Thymus (tissue), 14 donors: ENCODE measurements around the gene PROCR. TPM values are rescaled to one million over a fixed set of nuclear protein-coding genes. Genes with fewer than 3 reads are reported as not detected.

Experiments used
- DNase-seq, 9 donors: peaks; one replicate each; pipeline ENCODE4 v3.0.0-alpha.2; 2013; ENCODE audit warnings: low spot score in 9 of 9, low read depth in 6 of 9, missing footprints in 1 of 9
- H3K27ac ChIP-seq, 2 donors: one replicate each; pipeline ENCODE4 v1.5.1; 2013; ENCODE audit warnings: control low read depth in 1 of 2, low read depth in 1 of 2, low read length in 1 of 2, mild to moderate bottlenecking in 1 of 2, moderate library complexity in 1 of 2
- H3K27me3 ChIP-seq, 2 donors: one replicate each; pipeline ENCODE4 v1.5.1; 2013; ENCODE audit warnings: low read length in 1 of 2; ENCODE audit not compliant: control insufficient read depth in 2 of 2, insufficient read depth in 1 of 2
- H3K36me3 ChIP-seq, 2 donors: one replicate each; pipeline ENCODE4 v1.5.1; 2013; ENCODE audit warnings: low read length in 1 of 2, mild to moderate bottlenecking in 1 of 2, moderate library complexity in 1 of 2; ENCODE audit not compliant: control insufficient read depth in 2 of 2, insufficient read depth in 2 of 2
- H3K4me1 ChIP-seq, 2 donors: one replicate each; pipeline ENCODE4 v1.5.1; 2013; ENCODE audit warnings: low read length in 2 of 2; ENCODE audit not compliant: control insufficient read depth in 2 of 2, insufficient read depth in 2 of 2
- H3K4me3 ChIP-seq, 2 donors: one replicate each; pipeline ENCODE4 v1.5.1; 2013; ENCODE audit warnings: low read length in 2 of 2, control low read depth in 1 of 2, mild to moderate bottlenecking in 1 of 2
- H3K9me3 ChIP-seq, 2 donors: one replicate each; pipeline ENCODE4 v1.5.1; 2013; ENCODE audit warnings: low read length in 1 of 2, mild to moderate bottlenecking in 1 of 2; ENCODE audit not compliant: control insufficient read depth in 2 of 2, insufficient read depth in 1 of 2
- WGBS: extraction: QIAGEN DNeasy Blood & Tissue Kit; methylation state at CpG from one replicate; pipeline ENCODE4 v1.1.7; 2013; 5-methylcytosine and 5-hydroxymethylcytosine counted together
- long read RNA-seq, 10 donors: transcript quantifications; one replicate each; lab custom pipeline, GENCODE V29; 2026
- polyA plus RNA-seq: library from polyadenylated mRNA; stranded (reverse); fragments of 200-250 nt; gene quantifications from one replicate; pipeline ENCODE4 v1.2.3, GENCODE V29; 2013
- total RNA-seq: library from RNA; stranded (reverse); fragments of 120-200 nt; gene quantifications from one replicate; pipeline ENCODE4 v1.2.4, GENCODE V29; 2013
- donor health status: healthy.

PROCR gene
- total RNA-seq, result 4.6 TPM
- polyA plus RNA-seq, result 7.8 TPM
- long read RNA-seq, donor 1, result 0 reads
- long read RNA-seq, donor 2, partial matches to known transcripts, result 0 of 4 reads
- long read RNA-seq, donor 2, other reads (novel, unspliced or antisense), result 0 of 4 reads
- long read RNA-seq, donor 3, transcript PROCR-201 (4 exons, 1,348 nt), result major isoform, 6 of 6 reads
- long read RNA-seq, donor 3, partial matches to known transcripts, result 0 of 6 reads
- long read RNA-seq, donor 3, other reads (novel, unspliced or antisense), result 0 of 6 reads
- long read RNA-seq, donor 4, partial matches to known transcripts, result 0 of 1 reads
- long read RNA-seq, donor 4, other reads (novel, unspliced or antisense), result 0 of 1 reads
- long read RNA-seq, donor 5, transcript PROCR-201 (4 exons, 1,348 nt), result major isoform, 13 of 13 reads
- long read RNA-seq, donor 5, partial matches to known transcripts, result 0 of 13 reads
- long read RNA-seq, donor 5, other reads (novel, unspliced or antisense), result 0 of 13 reads
- long read RNA-seq, donor 6, partial matches to known transcripts, result 113 of 185 reads
- long read RNA-seq, donor 6, other reads (novel, unspliced or antisense), result 71 of 185 reads
- long read RNA-seq, donor 7, partial matches to known transcripts, result 0 of 38 reads
- long read RNA-seq, donor 7, other reads (novel, unspliced or antisense), result 34 of 38 reads
- long read RNA-seq, donor 8, partial matches to known transcripts, result 0 of 2 reads
- long read RNA-seq, donor 8, other reads (novel, unspliced or antisense), result 0 of 2 reads
- long read RNA-seq, donor 9, partial matches to known transcripts, result 0 of 3 reads
- long read RNA-seq, donor 9, other reads (novel, unspliced or antisense), result 0 of 3 reads
- long read RNA-seq, donor 10, partial matches to known transcripts, result 0 of 1 reads
- long read RNA-seq, donor 10, other reads (novel, unspliced or antisense), result 0 of 1 reads

DNA sequence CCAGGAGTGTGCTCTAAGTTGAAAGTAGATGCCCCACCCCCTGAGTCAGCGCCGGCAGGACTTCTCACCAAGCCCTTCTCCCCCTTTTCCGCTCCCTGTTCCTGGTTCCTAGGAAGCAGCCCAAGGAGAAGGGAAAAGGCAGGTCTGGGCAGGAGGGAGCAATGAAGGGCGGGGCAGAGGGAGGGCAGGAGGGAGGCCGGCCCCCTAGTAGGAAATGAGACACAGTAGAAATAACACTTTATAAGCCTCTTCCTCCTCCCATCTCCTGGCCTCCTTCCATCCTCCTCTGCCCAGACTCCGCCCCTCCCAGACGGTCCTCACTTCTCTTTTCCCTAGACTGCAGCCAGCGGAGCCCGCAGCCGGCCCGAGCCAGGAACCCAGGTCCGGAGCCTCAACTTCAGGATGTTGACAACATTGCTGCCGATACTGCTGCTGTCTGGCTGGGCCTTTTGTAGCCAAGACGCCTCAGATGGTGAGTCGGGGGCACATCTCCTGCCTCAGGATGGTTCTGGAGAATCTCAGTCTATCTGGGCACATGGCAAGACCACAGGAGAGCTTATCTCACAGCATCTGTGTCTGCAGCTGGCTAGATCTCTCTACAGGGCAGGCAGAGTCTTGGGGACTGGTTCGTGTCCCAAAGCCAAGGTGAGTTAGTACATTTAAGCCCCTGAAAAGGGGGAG, at the start of gene PROCR:
Gene PROCR (plus strand): TSS at position 320 of the 681 bp plus-strand sequence. CDS start 83 bp downstream, at position 403.
- WGBS, result 3% methylated on average over 16 of the region's 16 CpGs
- DNase-seq, result no peak
- peaks cover 0 to 9% of the 10 kb centered on the region in 2 donors for H3K4me1 ChIP-seq
- peaks cover 0 to 7% of the 10 kb centered on the region in 2 donors for H3K27me3 ChIP-seq
- H3K36me3 ChIP-seq, result no peaks in the 10 kb centered on the region
- peaks cover 0 to 3% of the 10 kb centered on the region in 2 donors for H3K9me3 ChIP-seq
- no peak within 1 kb of the TSS for H3K27ac ChIP-seq
- no peak within 1 kb of the TSS for H3K4me3 ChIP-seq

GRCh38 chr20:35122756-35123405, 49.0 kb upstream of the PROCR start:
- Histone ChIP-seq H3K9me3 (no peaks in the 10 kb centered on the region), H3K4me1 (no peaks in the 10 kb centered on the region), H3K27ac (no peak overlapping the region), H3K27me3 (no peaks in the 10 kb centered on the region), H3K36me3 (peaks cover 47 to 65% of the 10 kb centered on the region in 2 donors), H3K4me3 (no peak overlapping the region)
- DNase-seq, result no peak
- WGBS, result 85% methylated on average over 5 of the region's 5 CpGs

DNA sequence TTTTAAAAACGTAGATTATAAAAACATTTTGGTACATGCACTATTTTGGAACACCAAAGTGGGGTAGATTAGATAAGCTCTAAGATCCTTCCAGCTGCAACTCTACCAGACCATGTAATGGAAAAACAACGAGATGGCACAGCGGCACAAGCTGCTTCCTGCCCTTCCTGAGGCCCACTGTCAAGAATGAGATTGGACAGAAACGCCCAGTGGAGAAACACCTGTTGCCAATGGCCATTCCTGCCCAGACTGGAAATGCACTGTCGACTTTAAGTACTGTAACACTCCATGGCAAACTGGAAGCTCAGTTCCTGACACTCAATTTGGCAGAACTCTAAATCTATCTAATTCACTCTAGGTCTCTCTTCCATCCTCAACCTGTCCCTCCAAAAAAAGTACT, 46.1 kb upstream of the PROCR start:
- no peak overlapping the region for H3K27ac ChIP-seq
- 97% methylated on average over 5 of the region's 5 CpGs for WGBS

DNA sequence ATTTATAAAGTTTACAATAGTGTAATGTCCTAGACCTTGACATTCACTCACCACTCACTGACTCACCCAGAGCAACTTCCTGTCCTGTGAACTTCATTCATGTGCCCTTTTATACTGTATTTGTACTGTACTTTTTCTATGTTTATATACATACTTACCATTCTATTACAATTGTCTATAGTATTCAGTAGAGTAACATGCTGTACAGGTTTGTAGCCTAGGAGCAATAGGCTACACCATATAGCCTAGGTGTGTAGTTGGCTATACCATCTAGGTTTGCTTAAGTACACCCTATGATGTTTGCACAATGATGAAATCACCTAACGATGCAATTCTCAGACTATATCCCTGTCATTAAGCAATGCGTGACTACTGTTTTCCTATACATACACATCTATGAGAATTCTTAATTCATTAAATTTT, 42.2 kb upstream of the PROCR start:
- no peaks in the 10 kb centered on the region for H3K4me1 ChIP-seq
- H3K4me3 ChIP-seq, result no peak overlapping the region
- H3K9me3 ChIP-seq, result no peaks in the 10 kb centered on the region
- no peaks in the 10 kb centered on the region for H3K27me3 ChIP-seq
- 99% methylated on average over 2 of the region's 2 CpGs for whole genome bisulfite sequencing
- H3K27ac ChIP-seq, result no peak overlapping the region
- peaks cover 42 to 43% of the 10 kb centered on the region in 2 donors for H3K36me3 ChIP-seq
- DNase-seq, result no peak

More for the DNA sequence above, 46.1 kb upstream of the PROCR start:
- Histone ChIP-seq H3K27me3 (no peaks in the 10 kb centered on the region), H3K4me1 (no peaks in the 10 kb centered on the region), H3K36me3 (peaks cover 35 to 54% of the 10 kb centered on the region in 2 donors), H3K9me3 (no peaks in the 10 kb centered on the region), H3K4me3 (no peak overlapping the region)
- no peak for DNase-seq

DNA sequence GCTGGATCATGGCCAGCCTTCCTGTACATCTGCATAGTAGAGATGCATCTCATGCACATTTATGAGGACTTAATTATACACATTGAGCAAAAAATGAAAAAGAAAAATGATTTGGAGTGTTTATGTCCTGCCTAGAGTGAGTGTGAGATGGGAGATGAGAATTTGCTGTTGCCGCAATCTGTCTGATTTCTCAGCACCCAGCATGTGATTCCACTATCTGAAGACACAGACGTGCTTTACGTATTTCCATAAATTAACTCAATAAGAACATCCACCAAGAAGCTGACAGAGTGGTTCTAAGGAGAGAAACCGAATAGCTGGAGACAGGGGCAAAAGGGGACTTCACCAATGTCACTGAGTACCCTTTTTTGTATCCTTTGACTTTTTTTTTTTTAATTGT, 39.9 kb upstream of the PROCR start:
- peaks cover 51% of the 10 kb centered on the region in 2 donors for H3K36me3 ChIP-seq
- no peaks in the 10 kb centered on the region for H3K4me1 ChIP-seq
- no peak overlapping the region for H3K27ac ChIP-seq
- 99% methylated on average over 4 of the region's 4 CpGs for WGBS
- H3K4me3 ChIP-seq, result no peak overlapping the region
- H3K9me3 ChIP-seq, result no peaks in the 10 kb centered on the region
- DNase-seq, result no peak
- no peaks in the 10 kb centered on the region for H3K27me3 ChIP-seq

GRCh38 chr20:35133031-35133430, 38.8 kb upstream of the PROCR start:
- DNase-seq, result no peak
- no peaks in the 10 kb centered on the region for H3K27me3 ChIP-seq
- no peaks in the 10 kb centered on the region for H3K9me3 ChIP-seq
- H3K4me1 ChIP-seq, result no peaks in the 10 kb centered on the region
- no peak overlapping the region for H3K27ac ChIP-seq
- H3K4me3 ChIP-seq, result no peak overlapping the region
- WGBS, result 98% methylated on average over 5 of the region's 5 CpGs
- peaks cover 51 to 62% of the 10 kb centered on the region in 2 donors for H3K36me3 ChIP-seq

DNA sequence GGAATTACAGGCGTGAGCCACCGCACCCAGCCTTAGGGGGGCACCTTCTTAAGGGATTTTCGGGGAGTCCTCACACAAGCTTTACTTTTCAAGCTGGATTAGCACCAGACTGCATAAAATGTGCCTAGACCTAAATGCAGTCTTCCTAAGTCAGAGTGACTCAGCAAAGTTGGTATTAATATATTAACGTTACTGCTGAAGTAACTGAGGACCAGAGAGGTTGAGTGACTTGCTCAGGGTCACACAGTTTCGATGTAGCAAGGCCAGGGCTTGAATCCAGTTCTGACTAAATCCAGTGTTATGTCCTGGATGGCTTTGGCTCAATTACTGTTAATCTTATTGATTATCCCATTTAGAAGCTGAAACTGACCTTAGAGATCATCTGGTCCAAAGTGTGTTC, 38.1 kb upstream of the PROCR start:
- 98% methylated on average over 5 of the region's 5 CpGs for WGBS
- H3K27ac ChIP-seq, result no peak overlapping the region
- no peaks in the 10 kb centered on the region for H3K4me1 ChIP-seq
- H3K4me3 ChIP-seq, result no peak overlapping the region
- H3K9me3 ChIP-seq, result no peaks in the 10 kb centered on the region
- no peaks in the 10 kb centered on the region for H3K27me3 ChIP-seq
- no peak for DNase-seq
- peaks cover 53 to 66% of the 10 kb centered on the region in 2 donors for H3K36me3 ChIP-seq

DNA sequence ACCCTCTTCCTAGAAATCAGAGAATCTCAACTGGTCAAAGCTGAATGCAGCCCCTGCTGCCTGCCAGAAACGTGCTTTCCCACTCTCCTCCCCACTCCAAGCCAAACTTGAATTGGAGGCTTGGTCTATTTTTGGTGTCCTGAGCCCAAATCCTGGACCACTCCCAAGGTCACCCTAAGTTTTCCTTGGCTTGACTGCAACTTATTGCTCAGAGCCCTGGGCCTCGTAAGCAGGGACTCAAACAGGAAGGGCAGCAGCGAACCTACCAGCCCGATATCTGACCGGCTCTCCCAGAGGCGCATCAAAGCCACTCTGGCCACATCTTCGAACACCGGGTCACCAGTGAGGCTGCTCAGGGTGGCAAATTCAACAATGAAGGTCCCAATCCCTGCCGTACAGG, 37.4 kb upstream of the PROCR start:
- WGBS, result 94% methylated on average over 9 of the region's 9 CpGs
- no peak overlapping the region for H3K27ac ChIP-seq
- peaks cover 53 to 70% of the 10 kb centered on the region in 2 donors for H3K36me3 ChIP-seq

More for the DNA sequence above, 37.4 kb upstream of the PROCR start:
- Histone ChIP-seq H3K27me3 (no peaks in the 10 kb centered on the region), H3K4me3 (no peak overlapping the region), H3K9me3 (no peaks in the 10 kb centered on the region), H3K4me1 (no peaks in the 10 kb centered on the region)
- DNase-seq, result no peak
